Cardiac fibroblast (primary cell): Measurements from ENCODE around the gene CENPQ.
"Not testable (repeated sequence)": the region's sequence is repeated elsewhere in the genome, so short reads cannot be mapped to it uniquely, and the experiment has no call there.

Experiments
- DNase-seq, 2 donors: peaks; one replicate each; pipeline versions ENCODE4 v3.0.0 to v3.0.0-alpha.2; 2010; ENCODE audit warnings: low read depth in 2 of 2
- H3K4me3 ChIP-seq, 2 donors: replicated peaks in 1 of 2; 1 replicate in 1 of 2; 2 replicates in 1 of 2; pipeline ENCODE4 v1.5.1; 2011; ENCODE audit warnings: low read depth in 2 of 2, low read length in 2 of 2, mild to moderate bottlenecking in 2 of 2, moderate library complexity in 1 of 2
- CTCF ChIP-seq: IDR thresholded peaks from one replicate; pipeline ENCODE4 v1.5.1; 2011; ENCODE audit warnings: low read depth, mild to moderate bottlenecking, low read length, inconsistent platforms

CENPQ gene

GRCh38 chr6:49468042-49468441 lies 4.9 kb downstream of the CENPQ start:
- TF ChIP-seq CTCF, result no peak
- no peak overlapping the region for H3K4me3 ChIP-seq
- no peak for DNase-seq

- not testable (repeated sequence) for DNase-seq, H3K4me3 ChIP-seq
These were observed 13.4 kb downstream of the CENPQ start for GRCh38 chr6:49476564-49476963.

- H3K4me3 ChIP-seq, result no peak overlapping the region
- TF ChIP-seq CTCF, result no peak
- no peak for DNase-seq
These were observed 16.3 kb downstream of the CENPQ start for GRCh38 chr6:49479308-49479970.

DNA sequence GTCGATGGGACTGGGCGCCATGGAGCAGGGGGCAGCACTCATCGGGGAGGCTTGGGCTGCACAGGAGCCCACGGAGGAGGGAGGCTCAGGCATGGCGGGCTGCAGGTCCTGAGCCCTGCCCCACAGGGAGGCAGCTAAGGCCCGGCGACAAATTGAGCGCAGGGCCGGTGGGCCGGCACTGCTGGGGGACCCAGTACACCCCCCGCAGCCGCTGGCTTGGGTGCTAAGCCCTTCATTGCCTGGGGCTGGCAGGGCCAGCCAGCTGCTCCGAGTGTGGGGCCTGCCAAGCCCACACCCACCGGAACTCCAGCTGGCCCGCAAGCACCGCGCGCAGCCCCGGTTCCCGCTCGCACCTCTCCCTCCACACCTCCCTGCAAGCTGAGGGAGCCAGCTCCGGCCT lies 18.7 kb downstream of the CENPQ start:
- H3K4me3 ChIP-seq, DNase-seq: not testable (repeated sequence)

DNA sequence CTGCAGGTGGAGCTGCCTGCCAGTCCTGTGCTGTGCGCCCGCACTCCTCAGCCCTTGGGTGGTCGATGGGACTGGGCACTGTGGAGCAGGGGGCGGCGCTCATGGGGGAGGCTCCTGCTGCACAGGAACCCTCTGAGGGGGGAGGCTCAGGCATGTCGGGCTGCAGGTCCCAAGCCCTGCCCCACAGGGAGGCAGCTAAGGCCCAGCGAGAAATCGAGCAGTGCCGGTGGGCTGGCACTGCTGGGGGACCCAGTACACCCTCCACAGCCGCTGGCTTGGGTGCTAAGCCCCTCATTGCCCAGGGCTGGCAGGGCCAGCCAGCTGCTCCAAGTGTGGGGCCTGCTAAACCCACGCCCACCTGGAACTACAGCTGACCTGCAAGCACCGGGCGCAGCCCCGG lies 20.2 kb downstream of the CENPQ start:
- not testable (repeated sequence) for DNase-seq, H3K4me3 ChIP-seq

DNA sequence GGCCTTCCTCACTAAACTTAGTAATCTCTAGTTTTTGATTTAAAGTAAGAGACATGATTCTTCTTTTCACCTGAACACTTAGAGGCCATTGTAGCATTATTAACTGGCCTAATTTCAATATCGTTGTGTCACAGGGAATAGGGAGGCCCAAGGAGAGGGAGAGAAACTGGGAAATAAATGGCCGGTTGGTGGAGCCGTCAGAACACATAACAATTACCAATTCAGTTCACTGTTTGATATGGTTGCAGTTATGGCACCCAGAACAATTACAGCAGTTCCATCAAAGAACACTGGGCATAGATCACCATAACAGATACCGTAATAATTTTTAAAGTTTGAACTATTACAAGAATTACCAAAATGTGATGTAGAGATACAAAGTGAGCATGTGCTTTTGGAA lies 27.5 kb downstream of the CENPQ start:
- DNase-seq, result no peak
- H3K4me3 ChIP-seq, result no peak overlapping the region
- no peak for TF ChIP-seq CTCF

- DNase-seq, result no peak
- no peak overlapping the region for H3K4me3 ChIP-seq
- TF ChIP-seq CTCF, result no peak
These were observed 34.1 kb downstream of the CENPQ start for GRCh38 chr6:49497304-49497703.

DNA sequence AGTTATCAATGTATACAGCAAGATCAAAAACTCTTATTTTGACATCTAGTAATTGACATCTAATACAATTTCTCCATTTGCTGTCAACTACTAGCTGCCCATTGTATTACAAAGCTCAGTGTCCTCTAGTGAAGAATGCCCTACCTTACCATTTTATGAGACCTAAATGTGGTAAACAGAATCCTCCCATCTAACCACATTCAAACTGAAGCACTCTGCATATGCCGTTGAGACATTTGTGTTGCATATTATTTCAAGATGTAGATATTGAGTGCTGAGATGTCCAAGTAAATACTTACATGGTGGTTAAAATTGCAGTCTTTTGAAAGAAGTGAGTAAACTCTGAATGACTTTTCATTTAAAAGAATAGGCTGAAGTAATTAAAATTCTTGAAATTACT lies 36.0 kb downstream of the CENPQ start:
- H3K4me3 ChIP-seq, result no peak overlapping the region
- no peak for TF ChIP-seq CTCF
- no peak for DNase-seq
